Dedifferentiated amniotic fluid mesenchymal stem cell (primary cell): ENCODE results near the gene DMRTC1.
"Not testable (repeated sequence)": the region's sequence is repeated elsewhere in the genome, so short reads cannot be mapped to it uniquely, and the experiment has no call there.

Source experiments
- DNase-seq: peaks from one replicate; pipeline ENCODE4 v3.0.0-alpha.2; 2016; ENCODE audit errors: extremely low spot score

The DMRTC1 gene

GRCh38 chrX:72943819-72944169, at the start of gene DMRTC1:
TSS of gene DMRTC1 (minus strand) at chrX:72943837. CDS start at chrX:72875694, 68,143 bp downstream.
- DNase-seq: not testable (repeated sequence)

- not testable (repeated sequence) for DNase-seq
These were observed 37.3 kb upstream of the DMRTC1 start for GRCh38 chrX:72980894-72981469.

- not testable (repeated sequence) for DNase-seq
These were observed 31.2 kb upstream of the DMRTC1 start for GRCh38 chrX:72974885-72975284.

GRCh38 chrX:72971859-72972258, 28.2 kb upstream of the DMRTC1 start:
- DNase-seq: not testable (repeated sequence)

- DNase-seq: not testable (repeated sequence)
These were observed 16.3 kb upstream of the DMRTC1 start for GRCh38 chrX:72959971-72960370.

GRCh38 chrX:72943035-72943818, 410 bp downstream of the DMRTC1 start:
- DNase-seq: not testable (repeated sequence)

- DNase-seq: not testable (repeated sequence)
These were observed 1.4 kb downstream of the DMRTC1 start for GRCh38 chrX:72942272-72942671.

GRCh38 chrX:72937906-72938305, 5.7 kb downstream of the DMRTC1 start, which contains the start of gene FAM236A:
TSS of gene FAM236A (plus strand) at chrX:72938206. CDS start at chrX:72938263, 57 bp downstream.
- not testable (repeated sequence) for DNase-seq

- not testable (repeated sequence) for DNase-seq
These were observed 6.7 kb downstream of the DMRTC1 start for GRCh38 chrX:72936882-72937455.

- not testable (repeated sequence) for DNase-seq
These were observed 7.2 kb downstream of the DMRTC1 start for GRCh38 chrX:72936455-72936854.

- not testable (repeated sequence) for DNase-seq
These were observed 11.4 kb downstream of the DMRTC1 start for GRCh38 chrX:72932283-72932682.

- DNase-seq: not testable (repeated sequence)
These were observed 27.5 kb downstream of the DMRTC1 start for GRCh38 chrX:72916096-72916495.

- not testable (repeated sequence) for DNase-seq
These were observed 31.3 kb downstream of the DMRTC1 start, which contains the start of gene FAM236C for GRCh38 chrX:72912315-72912714. TSS of gene FAM236C (plus strand) at chrX:72912615. CDS start at chrX:72912715, 100 bp downstream.

- DNase-seq: not testable (repeated sequence)
These were observed 53.9 kb downstream of the DMRTC1 start for GRCh38 chrX:72889740-72890139.

- not testable (repeated sequence) for DNase-seq
These were observed 60.7 kb downstream of the DMRTC1 start for GRCh38 chrX:72882898-72883297.

- DNase-seq: not testable (repeated sequence)
These were observed 106.1 kb downstream of the DMRTC1 start for GRCh38 chrX:72837532-72837931.

GRCh38 chrX:72830701-72831100, 112.9 kb downstream of the DMRTC1 start:
- not testable (repeated sequence) for DNase-seq
